ENCODE results near the gene MGAT4A. TPM values are rescaled to one million over a fixed set of nuclear protein-coding genes. Genes with fewer than 3 reads are reported as not detected.

Gene MGAT4A
- total RNA-seq, 2 experiments from 2014 or later, result 200 to 204 TPM

DNA sequence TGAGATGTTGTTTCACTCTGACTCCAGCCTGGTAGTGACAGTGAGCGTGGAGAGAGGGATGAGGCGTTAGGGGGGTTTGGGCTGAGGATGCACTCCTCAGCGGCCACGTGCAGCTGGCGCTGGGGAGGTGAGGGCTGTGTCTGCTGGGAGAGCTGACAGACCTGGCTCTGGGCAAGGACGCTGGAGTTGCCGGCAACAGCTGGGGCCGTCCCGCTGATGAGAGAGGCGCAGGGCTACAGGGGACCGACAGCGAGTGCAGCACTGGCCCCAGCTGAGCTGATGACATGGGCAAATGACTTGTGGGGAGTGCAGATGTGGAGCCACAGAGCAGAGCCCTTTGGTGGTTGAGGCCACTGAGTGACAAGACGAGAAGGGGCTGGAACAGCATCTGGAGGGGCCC, 161.0 kb downstream of the MGAT4A start:
- intact Hi-C loops (cut with DNase I, micrococcal nuclease), result loop anchor here (1.0 to 5.0 kb wide), 5 partner anchors 62 to 497 kb away; no protein-coding TSS in a partner anchor
- DNase-seq (no peak), ATAC-seq (ENCODE audit: poor library complexity) (no peak)
- Mint-ChIP-seq H3K4me1 (ENCODE audit: low read depth) (no peaks in the 10 kb centered on the region), H3K36me3 (ENCODE audit: low read depth) (peaks cover 93% of the 10 kb centered on the region), H3K4me3 (no peak overlapping the region), H3K27ac (peak overlapping the region; percentile 36), H3K9me3 (no peaks in the 10 kb centered on the region), H3K27me3 (no peaks in the 10 kb centered on the region)
- H3K4me3 ChIP-seq (ENCODE audit: low read length), result no peak overlapping the region
- no peaks in the 10 kb centered on the region for H3K4me1 ChIP-seq (ENCODE audit: insufficient read depth, low read length)
- no peaks in the 10 kb centered on the region for H3K9me3 ChIP-seq (ENCODE audit: control insufficient read depth in 1 of 2, insufficient read depth in 1 of 2, low read length in 2 of 2)
- peaks cover 99% of the 10 kb centered on the region for H3K36me3 ChIP-seq (ENCODE audit: insufficient read depth, low read length)
- TF ChIP-seq, protein P1, sequence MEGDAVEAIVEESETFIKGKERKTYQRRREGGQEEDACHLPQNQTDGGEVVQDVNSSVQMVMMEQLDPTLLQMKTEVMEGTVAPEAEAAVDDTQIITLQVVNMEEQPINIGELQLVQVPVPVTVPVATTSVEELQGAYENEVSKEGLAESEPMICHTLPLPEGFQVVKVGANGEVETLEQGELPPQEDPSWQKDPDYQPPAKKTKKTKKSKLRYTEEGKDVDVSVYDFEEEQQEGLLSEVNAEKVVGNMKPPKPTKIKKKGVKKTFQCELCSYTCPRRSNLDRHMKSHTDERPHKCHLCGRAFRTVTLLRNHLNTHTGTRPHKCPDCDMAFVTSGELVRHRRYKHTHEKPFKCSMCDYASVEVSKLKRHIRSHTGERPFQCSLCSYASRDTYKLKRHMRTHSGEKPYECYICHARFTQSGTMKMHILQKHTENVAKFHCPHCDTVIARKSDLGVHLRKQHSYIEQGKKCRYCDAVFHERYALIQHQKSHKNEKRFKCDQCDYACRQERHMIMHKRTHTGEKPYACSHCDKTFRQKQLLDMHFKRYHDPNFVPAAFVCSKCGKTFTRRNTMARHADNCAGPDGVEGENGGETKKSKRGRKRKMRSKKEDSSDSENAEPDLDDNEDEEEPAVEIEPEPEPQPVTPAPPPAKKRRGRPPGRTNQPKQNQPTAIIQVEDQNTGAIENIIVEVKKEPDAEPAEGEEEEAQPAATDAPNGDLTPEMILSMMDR (IDR thresholded peaks at IDR 0.05), result no peak
- H3K27me3 ChIP-seq (ENCODE audit: control insufficient read depth in 1 of 2, insufficient read depth in 2 of 2, low read length in 2 of 2), result no peaks in the 10 kb centered on the region
- no peak overlapping the region for H3K27ac ChIP-seq (ENCODE audit: low read depth in 1 of 2, low read length in 2 of 2)
- POLR2A ChIA-PET, result interaction anchor here (0.5 kb wide), 1 partner anchor 79 kb away, joined by 3 read pairs; no protein-coding TSS in a partner anchor
- CTCF ChIA-PET, result interaction anchor here (1.4 kb wide), 1 partner anchor 80 kb away, joined by 4 read pairs; no protein-coding TSS in a partner anchor

- no peaks in the 10 kb centered on the region for H3K27me3 Mint-ChIP-seq
- H3K36me3 Mint-ChIP-seq (ENCODE audit: low read depth), result peaks cover 91% of the 10 kb centered on the region
- peaks cover 100% of the 10 kb centered on the region for H3K36me3 ChIP-seq (ENCODE audit: insufficient read depth, low read length)
- no peak overlapping the region for H3K4me3 Mint-ChIP-seq
- no peak overlapping the region for H3K4me3 ChIP-seq (ENCODE audit: low read length)
- DNase-seq, result peak; percentile 55 to 83 (median 68)
- intact Hi-C loops (cut with DNase I, micrococcal nuclease), result loop anchor here (1.0 to 5.0 kb wide), 5 partner anchors 63 to 498 kb away; no protein-coding TSS in a partner anchor
- H3K27ac Mint-ChIP-seq, result peak overlapping the region; percentile 36
- CTCF ChIA-PET, result interaction anchor here (0.6 to 1.4 kb wide), 19 partner anchors 9 to 608 kb away, joined by 3 to 8 read pairs (median 3); no protein-coding TSS in a partner anchor
- H3K27me3 ChIP-seq (ENCODE audit: control insufficient read depth in 1 of 2, insufficient read depth in 2 of 2, low read length in 2 of 2), result no peaks in the 10 kb centered on the region
- H3K27ac ChIP-seq (ENCODE audit: low read depth in 1 of 2, low read length in 2 of 2), result no peak overlapping the region
- no peaks in the 10 kb centered on the region for H3K4me1 ChIP-seq (ENCODE audit: insufficient read depth, low read length)
- no peaks in the 10 kb centered on the region for H3K9me3 Mint-ChIP-seq
- TF ChIP-seq, protein P1 (IDR thresholded peaks at IDR 0.05), result peak; percentile 93
- no peaks in the 10 kb centered on the region for H3K4me1 Mint-ChIP-seq (ENCODE audit: low read depth)
- ATAC-seq (ENCODE audit: poor library complexity), result peak; percentile 92
- POLR2A ChIA-PET, result interaction anchor here (0.9 kb wide), 1 partner anchor 10 kb away, joined by 3 read pairs; no protein-coding TSS in a partner anchor
- no peaks in the 10 kb centered on the region for H3K9me3 ChIP-seq (ENCODE audit: control insufficient read depth in 1 of 2, insufficient read depth in 1 of 2, low read length in 2 of 2)
These were observed 161.6 kb downstream of the MGAT4A start for GRCh38 chr2:98569197-98569793.

Other genes starting within 250 kb of the MGAT4A start
- gene COA5, start 122.6 kb downstream of the MGAT4A start, total RNA-seq, result 10 to 100 TPM; 29.2 to 30.1 TPM
- 10 to 100 TPM; 17.1 to 17.5 TPM for gene UNC50, start 122.5 kb downstream of the MGAT4A start, total RNA-seq
- 1 to 10 TPM in 1 of 2 experiments, under 1 TPM in 1; 0.36 to 1.5 TPM for gene CRACDL, start 205.1 kb upstream of the MGAT4A start, total RNA-seq